Activated naive CD4-positive, alpha-beta T cell treated with anti-CD3 and anti-CD28 coated beads, Interleukin-2, amount 10 ng/mL, durations not matched to agents 7 days and 5 days (primary cell): ENCODE results near the gene RIPOR3.
A peak's percentile ranks its signal among the peaks of the same experiment; 100 is the strongest.
"Not testable (repeated sequence)": the region's sequence is repeated elsewhere in the genome, so short reads cannot be mapped to it uniquely, and the experiment has no call there.

Experiments used
- CTCF ChIA-PET: fragments of 350-600 bp; sonication (Branson Sonifier 250); formaldehyde crosslinking; loops from one replicate; lab custom pipeline; 2021; ENCODE audit warnings: antibody characterized with exemption; lab: Charles Lee
- DNase-seq: peaks from one replicate; pipeline ENCODE4 v3.0.0-alpha.2; 2020
- H3K27ac Mint-ChIP-seq: one replicate; pipeline ENCODE4 v1.8.0; 2021; ENCODE audit warnings: mild to moderate bottlenecking, moderate library complexity, mixed read lengths
- H3K27me3 Mint-ChIP-seq: one replicate; pipeline ENCODE4 v1.8.0; 2021; ENCODE audit warnings: mild to moderate bottlenecking, mixed read lengths
- H3K36me3 Mint-ChIP-seq: one replicate; pipeline ENCODE4 v1.8.0; 2021; ENCODE audit warnings: mixed read lengths
- H3K4me1 Mint-ChIP-seq: one replicate; pipeline ENCODE4 v1.8.0; 2021; ENCODE audit warnings: mixed read lengths
- H3K4me3 Mint-ChIP-seq: one replicate; pipeline ENCODE4 v1.8.0; 2021; ENCODE audit warnings: mild to moderate bottlenecking, moderate library complexity, mixed read lengths
- H3K9me3 Mint-ChIP-seq: one replicate; pipeline ENCODE4 v1.8.0; 2021; ENCODE audit warnings: mixed read lengths

RIPOR3 gene

DNA sequence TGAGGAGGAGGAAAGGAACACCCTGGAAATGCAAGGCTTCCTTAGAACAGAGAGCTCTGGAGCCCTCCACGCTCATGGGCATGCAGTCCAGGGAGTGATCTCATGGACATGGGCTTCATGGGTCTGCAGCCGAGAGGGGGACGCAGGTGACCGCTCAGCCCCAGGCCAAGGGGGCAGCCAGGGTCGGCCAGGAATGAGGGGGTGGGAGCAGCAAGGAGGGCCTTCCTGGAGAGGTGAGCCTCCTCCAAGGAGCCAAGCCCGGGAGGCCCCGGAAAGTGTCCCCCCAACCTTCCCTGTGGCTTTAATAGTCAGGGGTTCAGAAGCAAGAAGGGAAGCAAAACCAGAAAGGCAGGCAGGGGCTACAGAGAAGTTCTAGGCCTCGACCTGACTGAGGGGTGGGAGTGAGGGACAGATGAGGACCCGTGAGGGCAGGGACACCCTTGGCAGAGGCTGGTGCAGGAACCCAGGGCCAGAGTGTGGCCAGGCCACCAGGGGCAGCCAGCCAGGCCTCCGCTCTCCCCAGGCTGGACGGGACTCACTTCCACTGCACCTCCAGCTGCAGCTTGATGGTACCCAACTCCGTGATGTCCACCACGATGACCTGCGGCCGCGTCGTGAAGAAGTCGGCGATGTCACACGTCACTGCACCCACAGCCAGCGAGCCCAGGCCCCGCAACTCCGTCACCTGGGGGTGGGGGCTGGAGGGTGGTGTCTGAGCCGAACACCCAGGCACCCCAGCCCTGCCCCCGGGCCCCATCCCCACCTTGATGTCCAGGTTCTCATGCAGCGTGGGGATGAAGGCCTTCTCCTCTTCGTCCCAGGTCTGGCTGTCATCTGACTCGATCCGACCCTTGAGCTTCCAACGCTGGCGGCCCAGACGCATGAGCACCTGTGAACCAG, 83.2 kb downstream of the RIPOR3 start:
- no peaks in the 10 kb centered on the region for H3K36me3 Mint-ChIP-seq
- no peak overlapping the region for H3K27ac Mint-ChIP-seq
- no peak for DNase-seq
- no peak overlapping the region for H3K4me3 Mint-ChIP-seq
- H3K4me1 Mint-ChIP-seq = no peaks in the 10 kb centered on the region
- no peaks in the 10 kb centered on the region for H3K9me3 Mint-ChIP-seq
- CTCF ChIA-PET = no interaction called here
- peaks cover 3% of the 10 kb centered on the region for H3K27me3 Mint-ChIP-seq

- DNase-seq = no peak
- H3K36me3 Mint-ChIP-seq = no peaks in the 10 kb centered on the region
- CTCF ChIA-PET = no interaction called here
- H3K27me3 Mint-ChIP-seq = peaks cover 3% of the 10 kb centered on the region
- no peaks in the 10 kb centered on the region for H3K9me3 Mint-ChIP-seq
- no peak overlapping the region for H3K27ac Mint-ChIP-seq
- H3K4me1 Mint-ChIP-seq = no peaks in the 10 kb centered on the region
- H3K4me3 Mint-ChIP-seq = no peak overlapping the region
Observed at GRCh38 chr20:50607436-50607835, 83.9 kb downstream of the RIPOR3 start.

GRCh38 chr20:50605136-50605535, 86.2 kb downstream of the RIPOR3 start:
- CTCF ChIA-PET = no interaction called here
- Mint-ChIP-seq H3K4me1 (no peaks in the 10 kb centered on the region), H3K36me3 (no peaks in the 10 kb centered on the region), H3K4me3 (no peak overlapping the region), H3K27me3 (no peaks in the 10 kb centered on the region), H3K27ac (no peak overlapping the region), H3K9me3 (no peaks in the 10 kb centered on the region)
- DNase-seq = no peak

- no peak overlapping the region for H3K4me3 Mint-ChIP-seq
Observed at GRCh38 chr20:50604451-50604850, 86.9 kb downstream of the RIPOR3 start.

GRCh38 chr20:50602432-50603088, 88.8 kb downstream of the RIPOR3 start:
- H3K27ac Mint-ChIP-seq = no peak overlapping the region
- peaks cover 10% of the 10 kb centered on the region for H3K27me3 Mint-ChIP-seq
- no peaks in the 10 kb centered on the region for H3K36me3 Mint-ChIP-seq
- H3K4me3 Mint-ChIP-seq = no peak overlapping the region
- H3K9me3 Mint-ChIP-seq = no peaks in the 10 kb centered on the region
- CTCF ChIA-PET = no interaction called here
- H3K4me1 Mint-ChIP-seq = no peaks in the 10 kb centered on the region
- DNase-seq = no peak

More at GRCh38 chr20:50604451-50604850, 86.9 kb downstream of the RIPOR3 start:
- no peaks in the 10 kb centered on the region for H3K9me3 Mint-ChIP-seq
- no peak for DNase-seq
- no peaks in the 10 kb centered on the region for H3K4me1 Mint-ChIP-seq
- peaks cover 3% of the 10 kb centered on the region for H3K27me3 Mint-ChIP-seq
- CTCF ChIA-PET = no interaction called here
- H3K36me3 Mint-ChIP-seq = no peaks in the 10 kb centered on the region
- H3K27ac Mint-ChIP-seq = no peak overlapping the region

GRCh38 chr20:50601511-50602431, 89.6 kb downstream of the RIPOR3 start:
- no peak for DNase-seq
- Mint-ChIP-seq H3K4me3 (no peak overlapping the region), H3K36me3 (no peaks in the 10 kb centered on the region), H3K4me1 (no peaks in the 10 kb centered on the region), H3K9me3 (no peaks in the 10 kb centered on the region), H3K27me3 (peaks cover 17% of the 10 kb centered on the region), H3K27ac (no peak overlapping the region)
- CTCF ChIA-PET = no interaction called here

GRCh38 chr20:50600281-50600895, 91.0 kb downstream of the RIPOR3 start:
- H3K4me1 Mint-ChIP-seq = no peaks in the 10 kb centered on the region
- no peaks in the 10 kb centered on the region for H3K9me3 Mint-ChIP-seq
- H3K4me3 Mint-ChIP-seq = no peak overlapping the region
- H3K27ac Mint-ChIP-seq = no peak overlapping the region
- H3K36me3 Mint-ChIP-seq = no peaks in the 10 kb centered on the region
- CTCF ChIA-PET = no interaction called here
- no peak for DNase-seq
- H3K27me3 Mint-ChIP-seq = peaks cover 29% of the 10 kb centered on the region

GRCh38 chr20:50598768-50599167, 92.6 kb downstream of the RIPOR3 start:
- CTCF ChIA-PET, H3K4me1 Mint-ChIP-seq, H3K27ac Mint-ChIP-seq, DNase-seq, H3K4me3 Mint-ChIP-seq, H3K36me3 Mint-ChIP-seq, H3K9me3 Mint-ChIP-seq: not testable (repeated sequence)
- peaks cover 35% of the 10 kb centered on the region for H3K27me3 Mint-ChIP-seq

- Mint-ChIP-seq H3K4me3 (no peak overlapping the region), H3K36me3 (no peaks in the 10 kb centered on the region), H3K27me3 (peaks cover 35% of the 10 kb centered on the region), H3K4me1 (no peaks in the 10 kb centered on the region), H3K27ac (no peak overlapping the region), H3K9me3 (no peaks in the 10 kb centered on the region)
- DNase-seq = no peak
- CTCF ChIA-PET = no interaction called here
Observed at GRCh38 chr20:50598074-50598473, 93.3 kb downstream of the RIPOR3 start.

DNA sequence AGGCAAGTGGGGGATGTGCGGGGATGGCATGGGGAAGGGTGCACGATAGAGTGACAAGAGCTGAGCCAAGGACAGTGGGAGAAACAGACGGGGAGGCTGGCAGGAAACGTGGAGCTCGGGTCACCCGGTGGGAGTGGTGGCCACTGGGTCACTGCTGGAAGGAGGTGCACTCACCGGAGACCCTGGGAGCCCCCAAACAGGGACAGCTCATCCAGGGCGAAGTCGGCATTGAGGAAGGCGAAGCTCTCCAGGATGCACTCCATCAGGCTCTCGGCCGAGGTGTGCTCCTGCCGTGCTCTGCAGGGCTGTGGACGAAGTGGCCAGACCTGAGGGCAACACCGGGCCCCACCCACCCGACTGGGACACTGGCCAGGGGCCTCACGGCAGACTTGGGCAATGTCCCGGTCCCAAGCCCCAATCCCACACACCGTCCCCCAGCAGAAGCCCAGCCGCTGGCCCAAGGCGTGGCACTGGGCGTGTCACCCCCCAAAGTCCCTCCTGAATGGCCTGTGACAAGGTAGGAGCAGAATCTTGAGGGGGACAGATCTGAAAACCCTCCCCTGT, 93.9 kb downstream of the RIPOR3 start:
- CTCF ChIA-PET = interaction anchor here (1.8 to 2.1 kb wide), 2 partner anchors 9 to 22 kb away, joined by 6 to 7 read pairs; no protein-coding TSS in a partner anchor
- no peak overlapping the region for H3K4me3 Mint-ChIP-seq
- H3K36me3 Mint-ChIP-seq = no peaks in the 10 kb centered on the region
- no peaks in the 10 kb centered on the region for H3K9me3 Mint-ChIP-seq
- no peak overlapping the region for H3K27ac Mint-ChIP-seq
- no peak for DNase-seq
- peaks cover 35% of the 10 kb centered on the region for H3K27me3 Mint-ChIP-seq
- no peaks in the 10 kb centered on the region for H3K4me1 Mint-ChIP-seq

- Mint-ChIP-seq H3K4me1 (no peaks in the 10 kb centered on the region), H3K27ac (no peak overlapping the region)
- CTCF ChIA-PET = interaction anchor here (1.8 to 2.1 kb wide), 2 partner anchors 8 to 21 kb away, joined by 6 to 7 read pairs; no protein-coding TSS in a partner anchor
Observed at GRCh38 chr20:50596694-50597021, 94.7 kb downstream of the RIPOR3 start.

GRCh38 chr20:50595988-50596693, 95.2 kb downstream of the RIPOR3 start:
- no peaks in the 10 kb centered on the region for H3K36me3 Mint-ChIP-seq
- CTCF ChIA-PET = interaction anchor here (1.8 to 2.1 kb wide), 2 partner anchors 8 to 20 kb away, joined by 6 to 7 read pairs; no protein-coding TSS in a partner anchor
- H3K27ac Mint-ChIP-seq = peak overlapping the region; percentile 46
- no peak overlapping the region for H3K4me3 Mint-ChIP-seq
- no peaks in the 10 kb centered on the region for H3K9me3 Mint-ChIP-seq
- DNase-seq = no peak
- no peaks in the 10 kb centered on the region for H3K4me1 Mint-ChIP-seq
- peaks cover 35% of the 10 kb centered on the region for H3K27me3 Mint-ChIP-seq

More at GRCh38 chr20:50596694-50597021, 94.7 kb downstream of the RIPOR3 start:
- DNase-seq = no peak
- H3K9me3 Mint-ChIP-seq = no peaks in the 10 kb centered on the region
- H3K27me3 Mint-ChIP-seq = peaks cover 35% of the 10 kb centered on the region
- no peaks in the 10 kb centered on the region for H3K36me3 Mint-ChIP-seq
- H3K4me3 Mint-ChIP-seq = no peak overlapping the region

DNA sequence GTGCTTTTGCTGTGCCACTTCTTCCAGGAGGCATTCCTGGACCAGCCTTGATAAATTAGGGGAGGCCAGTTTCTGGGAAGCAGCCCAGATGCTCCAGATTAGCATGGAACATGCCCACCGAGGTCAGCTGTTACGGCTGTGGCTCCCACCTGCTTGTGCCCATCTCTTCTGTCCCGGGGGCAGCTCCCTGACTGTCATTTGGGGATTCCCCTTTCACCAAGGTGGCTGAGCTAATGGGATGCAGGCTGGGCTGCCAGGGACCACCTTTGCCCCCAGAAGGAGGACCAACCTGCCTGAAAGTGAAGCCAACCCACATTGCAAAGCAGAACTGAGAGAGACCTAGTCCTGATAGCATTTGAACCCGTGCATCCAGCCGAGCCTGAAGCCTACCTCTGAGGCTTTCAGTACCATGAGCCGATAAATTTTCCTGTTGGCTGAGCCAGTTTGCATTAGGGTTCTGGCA, 95.9 kb downstream of the RIPOR3 start:
- CTCF ChIA-PET = interaction anchor here (1.8 kb wide), 1 partner anchor 20 kb away, joined by 7 read pairs; no protein-coding TSS in a partner anchor
- no peak overlapping the region for H3K4me3 Mint-ChIP-seq
- H3K36me3 Mint-ChIP-seq = no peaks in the 10 kb centered on the region
- H3K9me3 Mint-ChIP-seq = no peaks in the 10 kb centered on the region
- H3K27ac Mint-ChIP-seq = peak overlapping the region; percentile 11
- H3K4me1 Mint-ChIP-seq = no peaks in the 10 kb centered on the region
- DNase-seq = no peak
- H3K27me3 Mint-ChIP-seq = peaks cover 35% of the 10 kb centered on the region
